NCI-H524 treated with DMSO at 0.1 percent for 48 hours (cell line): ENCODE measurements around the gene FRS2.

Source experiments
- DNase-seq: peaks from one replicate; lab custom pipeline; 2025; lab: John Stamatoyannopoulos, UW

The FRS2 gene

GRCh38 chr12:69501154-69501895 lies 31.1 kb downstream of the FRS2 start:
- no peak for DNase-seq

- DNase-seq: no peak
Measured at GRCh38 chr12:69502345-69503081, 32.3 kb downstream of the FRS2 start.

- no peak for DNase-seq
Measured at GRCh38 chr12:69508091-69508490, 37.9 kb downstream of the FRS2 start.

- no peak for DNase-seq
Measured at GRCh38 chr12:69508621-69509020, 38.4 kb downstream of the FRS2 start.

- no peak for DNase-seq
Measured at GRCh38 chr12:69509308-69509736, 39.1 kb downstream of the FRS2 start.

GRCh38 chr12:69509904-69510827 lies 40.0 kb downstream of the FRS2 start:
- no peak for DNase-seq

- no peak for DNase-seq
Measured at GRCh38 chr12:69511016-69511415, 40.8 kb downstream of the FRS2 start.

GRCh38 chr12:69511469-69512267 lies 41.5 kb downstream of the FRS2 start:
- DNase-seq: no peak

- no peak for DNase-seq
Measured at GRCh38 chr12:69512820-69513219, 42.6 kb downstream of the FRS2 start.

- no peak for DNase-seq
Measured at GRCh38 chr12:69513297-69513696, 43.1 kb downstream of the FRS2 start.

- DNase-seq: no peak
Measured at GRCh38 chr12:69514111-69514510, 43.9 kb downstream of the FRS2 start.

- no peak for DNase-seq
Measured at GRCh38 chr12:69514845-69515244, 44.7 kb downstream of the FRS2 start.

- DNase-seq: no peak
Measured at GRCh38 chr12:69515394-69515930, 45.3 kb downstream of the FRS2 start.

- no peak for DNase-seq
Measured at GRCh38 chr12:69516950-69517349, 46.8 kb downstream of the FRS2 start.

GRCh38 chr12:69517406-69517805 lies 47.2 kb downstream of the FRS2 start:
- no peak for DNase-seq

GRCh38 chr12:69519871-69520270 lies 49.7 kb downstream of the FRS2 start:
- no peak for DNase-seq

- DNase-seq: no peak
Measured at GRCh38 chr12:69523433-69524330, 53.5 kb downstream of the FRS2 start.

- DNase-seq: no peak
Measured at GRCh38 chr12:69524331-69524630, 54.1 kb downstream of the FRS2 start.

- no peak for DNase-seq
Measured at GRCh38 chr12:69524755-69525469, 54.7 kb downstream of the FRS2 start.
